Measurements from ENCODE around the gene PMEPA1. TPM values are rescaled to one million over a fixed set of nuclear protein-coding genes. Genes with fewer than 3 reads are reported as not detected.

The PMEPA1 gene
- total and polyA plus RNA-seq, 10 of the 15 experiments (the other 5 are each of a cell fraction or from before 2014, with no cell fraction given), result 0.02 to 0.10 (median 0.04) TPM; not detected in 3

DNA sequence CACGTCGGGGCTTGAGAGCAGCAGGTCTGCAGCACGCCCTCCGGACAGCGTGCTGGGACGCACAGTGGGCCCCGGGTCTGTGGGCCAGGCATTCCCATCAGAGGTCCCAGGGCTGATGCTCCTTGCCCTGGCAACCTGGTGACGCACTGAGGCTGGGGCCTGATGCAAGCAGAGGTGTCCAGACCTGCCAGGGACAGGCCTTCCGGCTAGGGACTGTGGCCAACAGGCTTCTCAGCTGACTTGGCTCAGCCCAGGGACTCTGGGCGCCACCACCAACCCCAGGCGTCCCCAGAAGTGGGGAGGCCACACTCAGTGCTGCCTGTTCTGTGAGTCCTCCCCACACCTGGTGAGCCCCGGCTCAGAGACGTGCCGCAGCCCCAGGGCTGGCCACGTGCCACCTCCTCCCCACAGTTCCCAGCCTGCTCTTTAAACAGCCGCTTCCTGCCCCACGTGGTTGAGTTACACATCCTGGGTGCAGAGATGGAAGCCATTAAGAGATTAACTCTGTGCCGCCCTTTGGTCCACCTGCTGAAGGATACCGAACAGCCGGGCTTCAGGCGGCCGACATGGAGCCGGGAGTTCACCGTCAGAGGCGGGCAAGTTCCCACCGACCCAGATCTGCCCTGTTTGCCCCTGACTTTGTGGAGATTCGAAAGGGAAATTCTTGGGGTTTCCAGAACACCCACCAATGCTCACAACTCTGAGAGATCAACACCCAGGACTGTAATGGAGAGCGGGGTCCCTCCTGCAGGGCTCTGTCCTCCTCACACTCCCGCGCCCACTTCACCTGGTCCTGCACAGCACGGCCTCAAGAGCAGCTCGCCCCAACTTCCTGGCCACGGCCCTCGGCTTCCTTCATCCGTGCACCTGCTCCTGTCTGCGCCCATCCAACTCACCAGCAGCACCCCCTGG lies 52.0 kb downstream of the PMEPA1 start:
- BruUV-seq (replicated peaks), result no TSS peak
- WGBS (ENCODE audit: insufficient coverage, insufficient replicate concordance, low lambda C conversion rate, missing lambda C conversion rate), result 35% methylated on average over 36 of the region's 36 CpGs
- ChIA-PET POLR2A (no interaction called here), CTCF (no interaction called here), SMC1A (ENCODE audit: uncharacterized antibody, unreplicated experiment) (interaction anchor here (1.0 kb wide), 1 partner anchor 18 kb away, joined by 4 read pairs; no protein-coding TSS in a partner anchor), RAD21 (ENCODE audit: unreplicated experiment) (no interaction called here)
- ATAC-seq (no peak; the same call in 2 of the 3 replicates), FAIRE-seq (no peak), DNase-seq (ENCODE audit: low read depth, low spot score) (no peak)
- Histone ChIP-seq H3K9ac (ENCODE audit: control insufficient read depth, insufficient read depth, low read length) (no peak overlapping the region), H2AFZ (ENCODE audit: control insufficient read depth, low read depth, low read length) (no peak overlapping the region), H4K20me1 (ENCODE audit: control insufficient read depth, insufficient read depth) (no peaks in the 10 kb centered on the region), H3K4me1 (ENCODE audit: control insufficient read depth, insufficient read depth, low read length) (no peaks in the 10 kb centered on the region), H3K4me2 (ENCODE audit: control insufficient read depth, insufficient read depth) (no peak overlapping the region), H3K79me2 (ENCODE audit: control insufficient read depth, insufficient read depth, low read length) (no peaks in the 10 kb centered on the region), H3K27me3 (replicated peaks in 1 of 2; ENCODE audit: control insufficient read depth in 2 of 2, insufficient read depth in 2 of 2, low read length in 1 of 2) (no peaks in the 10 kb centered on the region), H3K9me3 (replicated peaks; ENCODE audit: control insufficient read depth, insufficient read depth, low read length) (no peaks in the 10 kb centered on the region), H3K27ac (ENCODE audit: control insufficient read depth, insufficient read depth) (no peak overlapping the region), H3K4me3 (no peak overlapping the region), H3K36me3 (ENCODE audit: control insufficient read depth in 2 of 2, insufficient read depth in 2 of 2, low read length in 1 of 2) (no peaks in the 10 kb centered on the region)
- in situ Hi-C loops (cut with MboI) (loop anchor here (5.0 kb wide), 1 partner anchor 525 kb away; no protein-coding TSS in a partner anchor), intact Hi-C loops (cut with micrococcal nuclease; ENCODE audit: unreplicated experiment) (no loop called here)
- TF ChIP-seq, protein P1, sequence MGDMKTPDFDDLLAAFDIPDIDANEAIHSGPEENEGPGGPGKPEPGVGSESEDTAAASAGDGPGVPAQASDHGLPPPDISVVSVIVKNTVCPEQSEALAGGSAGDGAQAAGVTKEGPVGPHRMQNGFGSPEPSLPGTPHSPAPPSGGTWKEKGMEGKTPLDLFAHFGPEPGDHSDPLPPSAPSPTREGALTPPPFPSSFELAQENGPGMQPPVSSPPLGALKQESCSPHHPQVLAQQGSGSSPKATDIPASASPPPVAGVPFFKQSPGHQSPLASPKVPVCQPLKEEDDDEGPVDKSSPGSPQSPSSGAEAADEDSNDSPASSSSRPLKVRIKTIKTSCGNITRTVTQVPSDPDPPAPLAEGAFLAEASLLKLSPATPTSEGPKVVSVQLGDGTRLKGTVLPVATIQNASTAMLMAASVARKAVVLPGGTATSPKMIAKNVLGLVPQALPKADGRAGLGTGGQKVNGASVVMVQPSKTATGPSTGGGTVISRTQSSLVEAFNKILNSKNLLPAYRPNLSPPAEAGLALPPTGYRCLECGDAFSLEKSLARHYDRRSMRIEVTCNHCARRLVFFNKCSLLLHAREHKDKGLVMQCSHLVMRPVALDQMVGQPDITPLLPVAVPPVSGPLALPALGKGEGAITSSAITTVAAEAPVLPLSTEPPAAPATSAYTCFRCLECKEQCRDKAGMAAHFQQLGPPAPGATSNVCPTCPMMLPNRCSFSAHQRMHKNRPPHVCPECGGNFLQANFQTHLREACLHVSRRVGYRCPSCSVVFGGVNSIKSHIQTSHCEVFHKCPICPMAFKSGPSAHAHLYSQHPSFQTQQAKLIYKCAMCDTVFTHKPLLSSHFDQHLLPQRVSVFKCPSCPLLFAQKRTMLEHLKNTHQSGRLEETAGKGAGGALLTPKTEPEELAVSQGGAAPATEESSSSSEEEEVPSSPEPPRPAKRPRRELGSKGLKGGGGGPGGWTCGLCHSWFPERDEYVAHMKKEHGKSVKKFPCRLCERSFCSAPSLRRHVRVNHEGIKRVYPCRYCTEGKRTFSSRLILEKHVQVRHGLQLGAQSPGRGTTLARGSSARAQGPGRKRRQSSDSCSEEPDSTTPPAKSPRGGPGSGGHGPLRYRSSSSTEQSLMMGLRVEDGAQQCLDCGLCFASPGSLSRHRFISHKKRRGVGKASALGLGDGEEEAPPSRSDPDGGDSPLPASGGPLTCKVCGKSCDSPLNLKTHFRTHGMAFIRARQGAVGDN (IDR thresholded peaks at IDR 0.05), result 0 out of 2 replicates have a peak, but pooled peaks have one; percentile 28
- no peak for TF ChIP-seq DPF2 (IDR thresholded peaks at IDR 0.05)
